HepG2 (cell line): Measurements from ENCODE around the gene TMED9. TPM values are rescaled to one million over a fixed set of nuclear protein-coding genes. Genes with fewer than 3 reads are reported as not detected.

Experiments used
- ATAC-seq: fragments of 200-7000 bp; cut with Tn5 transposase; 3 replicates; pipeline ENCODE4 v1.9.1; 2020; ENCODE audit warnings: mild to moderate bottlenecking, moderate library complexity
- BruUV-seq: library from RNA; stranded (reverse); fragments of 400-500 nt; replicated peaks from 2 replicates; lab custom pipeline; 2021; lab: Mats Ljungman, UMichigan
- CTCF ChIA-PET: fragments of 300-600 bp; formaldehyde crosslinking; extraction: SDS; loops from one replicate; lab custom pipeline; 2021; ENCODE audit warnings: low total read pairs, inconsistent platforms, low intra/inter-chr PET ratio; lab: Yijun Ruan, JAX
- POLR2A ChIA-PET: fragments of 350-600 bp; sonication (Branson Sonifier 250); formaldehyde crosslinking; loops from one replicate; lab custom pipeline; 2020; ENCODE audit warnings: antibody characterized with exemption, inconsistent platforms; lab: Yijun Ruan, JAX
- DNase-seq: peaks from one replicate; pipeline ENCODE4 v3.0.0-alpha.2; 2015; ENCODE audit warnings: low spot score
- FAIRE-seq: peaks from 3 replicates; lab custom pipeline; 2011; peaks lifted over from hg19 to GRCh38; lab: Jason Lieb, UNC
- H2AFZ ChIP-seq: one replicate; pipeline ENCODE4 v1.6.1; 2011; ENCODE audit warnings: low read length, inconsistent platforms
- H3K27ac ChIP-seq: fragments of 300-600 bp; 3 replicates; pipeline ENCODE4 v1.8.0; 2011; ENCODE audit warnings: mixed run types, mild to moderate bottlenecking, mixed read lengths, low read length, inconsistent platforms; ENCODE audit not compliant: insufficient read depth; ENCODE audit errors: extremely low read length
- H3K27me3 ChIP-seq, 2 experiments: fragments of 200-600 bp in 1 of 2; 2 replicates in 1 of 2; 3 replicates in 1 of 2; pipeline versions ENCODE4 v1.6.0 to v1.8.0; 2011; ENCODE audit warnings: low read length in 2 of 2, mild to moderate bottlenecking in 2 of 2, moderate library complexity in 2 of 2, inconsistent platforms in 1 of 2; ENCODE audit not compliant: insufficient read depth in 2 of 2, control insufficient read depth in 1 of 2
- H3K36me3 ChIP-seq, 2 experiments: fragments of 200-600 bp in 1 of 2; replicated peaks in 1 of 2; 2 replicates in 1 of 2; 3 replicates in 1 of 2; pipeline versions ENCODE4 v1.5.1 to v1.8.0; 2011; ENCODE audit warnings: low read length in 2 of 2, inconsistent platforms in 1 of 2; ENCODE audit not compliant: insufficient read depth in 2 of 2, control insufficient read depth in 1 of 2
- H3K4me1 ChIP-seq: 2 replicates; pipeline ENCODE4 v1.5.1; 2012; ENCODE audit warnings: low read length, inconsistent platforms; ENCODE audit not compliant: insufficient read depth
- H3K4me2 ChIP-seq: 2 replicates; pipeline ENCODE4 v1.6.0; 2011; ENCODE audit warnings: low read depth, low read length, inconsistent platforms
- H3K4me3 ChIP-seq, 3 experiments: fragments of 200-600 bp in 1 of 3; sonication (generic), shearing (Covaris generic) in 1 of 3; replicated peaks in 1 of 3; 2 replicates each; pipeline ENCODE4 v1.5.1; 2011 to 2016; ENCODE audit warnings: low read length in 3 of 3, inconsistent platforms in 2 of 3, low read depth in 2 of 3, mild to moderate bottlenecking in 2 of 3, control low read depth in 1 of 3, mixed read lengths in 1 of 3; ENCODE audit not compliant: insufficient read depth in 1 of 3
- H3K79me2 ChIP-seq: one replicate; pipeline ENCODE4 v1.6.1; 2011; ENCODE audit warnings: low read length, inconsistent platforms; ENCODE audit not compliant: insufficient read depth
- H3K9ac ChIP-seq: 2 replicates; pipeline ENCODE4 v1.6.0; 2011; ENCODE audit warnings: mild to moderate bottlenecking, low read depth, low read length, inconsistent platforms; ENCODE audit not compliant: insufficient read depth
- H3K9me3 ChIP-seq: 2 replicates; pipeline ENCODE4 v1.5.1; 2012; ENCODE audit warnings: mild to moderate bottlenecking, low read length
- H4K20me1 ChIP-seq: 2 replicates; pipeline ENCODE4 v1.6.0; 2011; ENCODE audit warnings: inconsistent platforms, mild to moderate bottlenecking, low read length, moderate library complexity; ENCODE audit not compliant: insufficient read depth
- ARID2 ChIP-seq: sonication (generic); formaldehyde crosslinking; IDR thresholded peaks from 2 replicates; pipeline ENCODE4 v1.8.1; 2022; ENCODE audit warnings: mild to moderate bottlenecking, missing genetic modification reagents, borderline replicate concordance
- CEBPB ChIP-seq: IDR thresholded peaks from 2 replicates; pipeline ENCODE4 v1.6.1; 2011; ENCODE audit warnings: low read depth, low read length, improper control_type of control experiment, borderline replicate concordance
- CEBPG ChIP-seq: IDR thresholded peaks from 2 replicates; pipeline ENCODE4 v1.6.1; 2016
- EED ChIP-seq: sonication (generic); formaldehyde crosslinking; IDR thresholded peaks from 2 replicates; pipeline ENCODE4 v1.5.0; 2020; ENCODE audit warnings: mild to moderate bottlenecking, missing genetic modification reagents
- MYC ChIP-seq: sonication (generic); formaldehyde crosslinking; IDR thresholded peaks from 2 replicates; pipeline ENCODE4 v1.9.0; 2021; ENCODE audit warnings: missing genetic modification reagents, borderline replicate concordance
- NR2F6 ChIP-seq, 2 experiments: IDR thresholded peaks; 2 replicates each; pipeline ENCODE4 v1.6.1; 2016; ENCODE audit warnings: antibody characterized with exemption in 1 of 2, mild to moderate bottlenecking in 1 of 2
- PAF1 ChIP-seq: IDR thresholded peaks from 2 replicates; pipeline ENCODE4 v1.6.1; 2016; ENCODE audit warnings: missing genetic modification reagents, missing compliant biosample characterization
- PAX8 ChIP-seq: sonication (generic); formaldehyde crosslinking; IDR thresholded peaks from 2 replicates; pipeline ENCODE4 v1.8.0; 2022; ENCODE audit warnings: mild to moderate bottlenecking, missing genetic modification reagents, borderline replicate concordance
- SALL2 ChIP-seq: sonication (generic); formaldehyde crosslinking; IDR thresholded peaks from 2 replicates; pipeline ENCODE4 v1.8.1; 2023; ENCODE audit warnings: mild to moderate bottlenecking, missing genetic modification reagents, inconsistent platforms
- SP5 ChIP-seq: IDR thresholded peaks from 2 replicates; pipeline ENCODE4 v1.6.1; 2016; ENCODE audit warnings: low read depth, borderline replicate concordance
- TRIM24 ChIP-seq: sonication (generic); formaldehyde crosslinking; IDR thresholded peaks from 2 replicates; pipeline ENCODE4 v1.8.0; 2022; ENCODE audit warnings: mild to moderate bottlenecking, missing genetic modification reagents
- ZFP36 ChIP-seq: fragments of 150-350 bp; IDR thresholded peaks from 2 replicates; pipeline ENCODE4 v1.6.1; 2018; ENCODE audit warnings: borderline replicate concordance, low read length, low read depth; ENCODE audit not compliant: partially characterized antibody
- ZNF205 ChIP-seq: IDR thresholded peaks from 2 replicates; pipeline ENCODE4 v1.6.1; 2018; ENCODE audit warnings: missing biosample characterization, missing genetic modification reagents
- ZNF317 ChIP-seq: sonication (generic); formaldehyde crosslinking; IDR thresholded peaks from 2 replicates; pipeline ENCODE4 v1.5.0; 2020; ENCODE audit warnings: mild to moderate bottlenecking, missing genetic modification reagents
- ZNF383 ChIP-seq: sonication (generic); formaldehyde crosslinking; IDR thresholded peaks from 2 replicates; pipeline ENCODE4 v1.4.0; 2020; ENCODE audit warnings: missing genetic modification reagents, mild to moderate bottlenecking, borderline replicate concordance
- ZNF484 ChIP-seq: sonication (generic); formaldehyde crosslinking; IDR thresholded peaks from 2 replicates; pipeline ENCODE4 v1.5.1; 2020; ENCODE audit warnings: mild to moderate bottlenecking, low read depth, missing genetic modification reagents, borderline replicate concordance
- ZNF569 ChIP-seq: sonication (generic); formaldehyde crosslinking; IDR thresholded peaks from 2 replicates; pipeline ENCODE4 v1.5.0; 2020; ENCODE audit warnings: mild to moderate bottlenecking, missing genetic modification reagents, moderate library complexity, borderline replicate concordance
- ZNF782 ChIP-seq: sonication (generic); formaldehyde crosslinking; IDR thresholded peaks from 2 replicates; pipeline ENCODE4 v1.4.0; 2020; ENCODE audit warnings: missing genetic modification reagents, mild to moderate bottlenecking, borderline replicate concordance
- ZSCAN29 ChIP-seq: sonication (generic); formaldehyde crosslinking; conservative IDR thresholded peaks from 2 replicates; pipeline ENCODE4 v1.4.0; 2020; ENCODE audit warnings: mild to moderate bottlenecking, missing genetic modification reagents
- WGBS: methylation state at CpG from one replicate; pipeline ENCODE4 v1.1.6; 2017; ENCODE audit warnings: low lambda C conversion rate; 5-methylcytosine and 5-hydroxymethylcytosine counted together
- in situ Hi-C: cut with HindIII; loops from 2 replicates; pipeline ENCODE4 v1.10.0; 2017; ENCODE audit warnings: low pct_unique_long_range_greater_than_20kb; ENCODE audit not compliant: extremely low pct_ligation_motif_present
- intact Hi-C: fragments of 100-400 bp; cut with micrococcal nuclease; formaldehyde crosslinking; loops from one replicate; pipeline ENCODE4 v1.10.0; 2022; ENCODE audit not compliant: unreplicated experiment
- polyA plus RNA-seq, 8 experiments: library from polyadenylated mRNA; depleted of rRNA in 3 of 8; stranded (reverse) in 7 of 8; unstranded in 1 of 8; fragments of >200 nt; fragmentation: Illumina TruSeq in 4 of 8; extraction: Trizol in 4 of 8; gene quantifications; 2 replicates each; pipeline versions ENCODE4 v1.2.1 to v1.2.3, GENCODE V29; 2011 to 2016; ENCODE audit warnings: low read depth in 4 of 8, missing spikeins in 1 of 8, mixed read lengths in 1 of 8; ENCODE audit not compliant: insufficient read depth in 1 of 8
- total RNA-seq, 5 experiments: library from RNA; depleted of rRNA; stranded (reverse); fragments of >200 nt; fragmentation: Illumina TruSeq; extraction: Trizol; gene quantifications; 2 replicates each; pipeline ENCODE4 v1.2.3, GENCODE V29; 2016; ENCODE audit warnings: low read depth in 1 of 5

Gene TMED9
- total and polyA plus RNA-seq, 2 of the 13 experiments (the other 11 are each of a cell fraction or from before 2014, with no cell fraction given), result 161 to 350 TPM

GRCh38 chr5:177542816-177543465 lies 49.1 kb upstream of the TMED9 start:
- ATAC-seq (no peak), FAIRE-seq (no peak), DNase-seq (no peak)
- Histone ChIP-seq H3K4me2 (no peak overlapping the region), H3K79me2 (peaks cover 58% of the 10 kb centered on the region), H3K9ac (no peak overlapping the region), H3K4me1 (peaks cover 31% of the 10 kb centered on the region), H3K36me3 (peaks cover 17 to 49% of the 10 kb centered on the region in 2 experiments), H2AFZ (no peak overlapping the region), H4K20me1 (peaks cover 15% of the 10 kb centered on the region), H3K27me3 (no peaks in the 10 kb centered on the region), H3K4me3 (no peak overlapping the region), H3K9me3 (no peaks in the 10 kb centered on the region), H3K27ac (no peak overlapping the region)
- intact Hi-C loops (no loop called here), in situ Hi-C loops (no loop called here)
- POLR2A ChIA-PET, result no interaction called here
- TF ChIP-seq SALL2, result no peak
- BruUV-seq, result no TSS peak
- CTCF ChIA-PET, result no interaction called here
- WGBS, result 98% methylated on average over 3 of the region's 4 CpGs

GRCh38 chr5:177545487-177546257 lies 46.3 kb upstream of the TMED9 start:
- peaks cover 10% of the 10 kb centered on the region for H4K20me1 ChIP-seq
- no peak overlapping the region for H3K9ac ChIP-seq
- peaks cover 7 to 35% of the 10 kb centered on the region in 2 experiments for H3K36me3 ChIP-seq
- H3K27me3 ChIP-seq, result no peaks in the 10 kb centered on the region
- 67% methylated on average over 4 of the region's 4 CpGs for WGBS
- in situ Hi-C loops, result no loop called here
- no peaks in the 10 kb centered on the region for H3K9me3 ChIP-seq
- no peak overlapping the region for H3K4me3 ChIP-seq
- BruUV-seq, result no TSS peak
- intact Hi-C loops, result loop anchor here (5.0 kb wide), 1 partner anchor 47 kb away; the partner anchor contains the start of gene TMED9
- POLR2A ChIA-PET, result interaction anchor here (0.6 to 1.5 kb wide), 4 partner anchors 29 to 52 kb away, joined by 3 to 12 read pairs (median 6); partner anchors contain the start of genes DDX41 and TMED9
- H2AFZ ChIP-seq, result no peak overlapping the region
- CTCF ChIA-PET, result no interaction called here
- FAIRE-seq, result peak; percentile 34
- H3K4me1 ChIP-seq, result peaks cover 39% of the 10 kb centered on the region
- peak overlapping the region; percentile 13; the same call in 1 of the 2 replicates for H3K4me2 ChIP-seq
- peaks cover 72% of the 10 kb centered on the region for H3K79me2 ChIP-seq
- DNase-seq, result no peak
- peak overlapping the region; percentile 64 for H3K27ac ChIP-seq
- no peak for ATAC-seq
- TF ChIP-seq EED (CRISPR knock-in tag) (no peak), ZNF317 (CRISPR knock-in tag) (0 out of 2 replicates have a peak, but pooled peaks have one; percentile 20), TRIM24 (CRISPR knock-in tag) (no peak), ZSCAN29 (CRISPR knock-in tag) (no peak), NR2F6 (IDR thresholded peaks at IDR 0.05) (peak; percentile 10; the same call in 1 of the 2 replicates), NR2F6 (CRISPR knock-in tag; IDR thresholded peaks at IDR 0.05) (no peak), PAF1 (CRISPR knock-in tag) (no peak), ZNF383 (CRISPR knock-in tag) (0 out of 2 replicates have a peak, but pooled peaks have one; percentile 38), ZNF484 (CRISPR knock-in tag) (no peak), ZNF205 (CRISPR knock-in tag) (no peak), CEBPG (CRISPR knock-in tag) (peak; percentile 75), ZNF569 (CRISPR knock-in tag) (no peak), MYC (CRISPR knock-in tag) (no peak), ZFP36 (no peak), ZNF782 (CRISPR knock-in tag) (no peak), SP5 (no peak), PAX8 (CRISPR knock-in tag) (no peak), CEBPB (peak; percentile 81), ARID2 (CRISPR knock-in tag) (no peak)
